ENCODE results near the gene LRP1-AS. TPM values are rescaled to one million over a fixed set of nuclear protein-coding genes. Genes with fewer than 3 reads are reported as not detected.

Gene LRP1-AS
- total RNA-seq, 4 donors from 2014 or later = not detected

DNA sequence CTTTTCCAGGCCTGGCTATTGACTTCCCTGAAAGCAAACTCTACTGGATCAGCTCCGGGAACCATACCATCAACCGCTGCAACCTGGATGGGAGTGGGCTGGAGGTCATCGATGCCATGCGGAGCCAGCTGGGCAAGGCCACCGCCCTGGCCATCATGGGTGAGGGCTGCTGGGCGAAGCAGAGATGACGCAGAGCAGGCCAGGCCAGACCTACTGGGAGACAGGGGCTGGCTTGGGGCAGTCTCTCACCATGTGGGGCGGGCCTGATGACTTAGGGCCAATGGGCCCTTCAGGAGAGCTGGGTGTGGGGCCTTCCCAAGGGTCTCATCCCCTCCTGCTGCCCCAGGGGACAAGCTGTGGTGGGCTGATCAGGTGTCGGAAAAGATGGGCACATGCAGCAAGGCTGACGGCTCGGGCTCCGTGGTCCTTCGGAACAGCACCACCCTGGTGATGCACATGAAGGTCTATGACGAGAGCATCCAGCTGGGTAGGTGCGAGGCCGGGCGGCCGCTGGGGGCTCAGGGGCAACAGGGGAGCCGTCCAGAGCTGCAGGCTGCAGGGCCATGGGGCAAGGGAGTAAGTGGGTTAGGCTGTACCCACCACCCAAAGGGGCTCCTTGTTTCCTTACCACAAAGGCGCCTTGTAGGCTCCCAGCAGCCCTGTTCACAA is 33.0 kb upstream of the LRP1-AS start:
- Histone ChIP-seq H3K27ac (peak overlapping the region in 1 of 4 donors; percentile 3), H3K4me1 (peaks cover 0 to 39% (median 0%) of the 10 kb centered on the region in 4 donors), H3K9me3 (no peaks in the 10 kb centered on the region), H3K4me3 (no peak overlapping the region), H3K27me3 (no peaks in the 10 kb centered on the region), H3K36me3 (peaks cover 0 to 93% (median 30%) of the 10 kb centered on the region in 3 donors)
- DNase-seq (ENCODE audit: low spot score in 2 of 2) = no peak
- no peak for TF ChIP-seq POLR2A (IDR thresholded peaks at IDR 0.05)
- no peak for TF ChIP-seq EP300 (IDR thresholded peaks at IDR 0.05)
- TF ChIP-seq, protein P1, sequence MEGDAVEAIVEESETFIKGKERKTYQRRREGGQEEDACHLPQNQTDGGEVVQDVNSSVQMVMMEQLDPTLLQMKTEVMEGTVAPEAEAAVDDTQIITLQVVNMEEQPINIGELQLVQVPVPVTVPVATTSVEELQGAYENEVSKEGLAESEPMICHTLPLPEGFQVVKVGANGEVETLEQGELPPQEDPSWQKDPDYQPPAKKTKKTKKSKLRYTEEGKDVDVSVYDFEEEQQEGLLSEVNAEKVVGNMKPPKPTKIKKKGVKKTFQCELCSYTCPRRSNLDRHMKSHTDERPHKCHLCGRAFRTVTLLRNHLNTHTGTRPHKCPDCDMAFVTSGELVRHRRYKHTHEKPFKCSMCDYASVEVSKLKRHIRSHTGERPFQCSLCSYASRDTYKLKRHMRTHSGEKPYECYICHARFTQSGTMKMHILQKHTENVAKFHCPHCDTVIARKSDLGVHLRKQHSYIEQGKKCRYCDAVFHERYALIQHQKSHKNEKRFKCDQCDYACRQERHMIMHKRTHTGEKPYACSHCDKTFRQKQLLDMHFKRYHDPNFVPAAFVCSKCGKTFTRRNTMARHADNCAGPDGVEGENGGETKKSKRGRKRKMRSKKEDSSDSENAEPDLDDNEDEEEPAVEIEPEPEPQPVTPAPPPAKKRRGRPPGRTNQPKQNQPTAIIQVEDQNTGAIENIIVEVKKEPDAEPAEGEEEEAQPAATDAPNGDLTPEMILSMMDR (IDR thresholded peaks at IDR 0.05) = no peak
- WGBS, 2 donors = 88 to 96% methylated on average over 20 of the region's 20 CpGs

DNA sequence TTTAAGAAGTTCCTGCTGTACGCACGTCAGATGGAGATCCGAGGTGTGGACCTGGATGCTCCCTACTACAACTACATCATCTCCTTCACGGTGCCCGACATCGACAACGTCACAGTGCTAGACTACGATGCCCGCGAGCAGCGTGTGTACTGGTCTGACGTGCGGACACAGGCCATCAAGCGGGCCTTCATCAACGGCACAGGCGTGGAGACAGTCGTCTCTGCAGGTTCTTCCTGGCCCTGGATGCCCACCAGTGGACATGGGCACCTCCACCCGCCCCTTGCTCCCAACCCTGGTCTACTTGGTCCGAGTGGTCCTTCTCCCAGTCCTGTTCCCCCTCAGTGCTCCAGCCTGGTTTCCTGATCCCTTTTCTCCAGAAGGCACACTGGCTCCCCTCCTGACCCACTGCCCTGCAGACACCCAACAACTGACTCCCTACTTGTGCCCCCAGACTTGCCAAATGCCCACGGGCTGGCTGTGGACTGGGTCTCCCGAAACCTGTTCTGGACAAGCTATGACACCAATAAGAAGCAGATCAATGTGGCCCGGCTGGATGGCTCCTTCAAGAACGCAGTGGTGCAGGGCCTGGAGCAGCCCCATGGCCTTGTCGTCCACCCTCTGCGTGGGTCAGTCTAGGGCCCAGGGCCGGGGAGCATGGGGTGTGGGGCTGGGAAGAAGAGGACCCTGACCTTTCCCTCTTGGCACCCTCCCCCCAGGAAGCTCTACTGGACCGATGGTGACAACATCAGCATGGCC is 32.1 kb upstream of the LRP1-AS start:
- Histone ChIP-seq H3K36me3 (peaks cover 0 to 93% (median 29%) of the 10 kb centered on the region in 3 donors), H3K4me1 (peaks cover 0 to 49% (median 0%) of the 10 kb centered on the region in 4 donors), H3K9me3 (no peaks in the 10 kb centered on the region), H3K4me3 (no peak overlapping the region), H3K27ac (no peak overlapping the region), H3K27me3 (no peaks in the 10 kb centered on the region)
- no peak for DNase-seq (ENCODE audit: low spot score in 2 of 2)
- WGBS, 2 donors = 86% methylated on average over 27 of the region's 27 CpGs
- no peak for TF ChIP-seq EP300 (IDR thresholded peaks at IDR 0.05)
- TF ChIP-seq POLR2A (IDR thresholded peaks at IDR 0.05) = no peak
- TF ChIP-seq, protein P1 (IDR thresholded peaks at IDR 0.05) = no peak

DNA sequence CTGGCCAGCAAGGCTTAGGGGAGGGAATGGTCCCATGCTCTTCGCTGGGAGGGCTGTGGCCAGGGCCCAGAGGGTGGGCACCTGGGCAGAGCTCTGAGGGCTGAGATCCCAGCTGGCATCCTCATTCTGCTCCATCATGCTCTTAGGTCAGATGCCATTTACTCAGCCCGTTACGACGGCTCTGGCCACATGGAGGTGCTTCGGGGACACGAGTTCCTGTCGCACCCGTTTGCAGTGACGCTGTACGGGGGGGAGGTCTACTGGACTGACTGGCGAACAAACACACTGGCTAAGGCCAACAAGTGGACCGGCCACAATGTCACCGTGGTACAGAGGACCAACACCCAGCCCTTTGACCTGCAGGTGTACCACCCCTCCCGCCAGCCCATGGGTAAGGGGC is 30.8 kb upstream of the LRP1-AS start:
- no peaks in the 10 kb centered on the region for H3K9me3 ChIP-seq
- H3K36me3 ChIP-seq = peaks cover 0 to 93% (median 29%) of the 10 kb centered on the region in 3 donors
- H3K27ac ChIP-seq = no peak overlapping the region
- H3K4me1 ChIP-seq = peaks cover 0 to 58% (median 0%) of the 10 kb centered on the region in 4 donors
- no peak for DNase-seq (ENCODE audit: low spot score in 2 of 2)
- TF ChIP-seq, protein P1 (IDR thresholded peaks at IDR 0.05) = no peak
- TF ChIP-seq EP300 (IDR thresholded peaks at IDR 0.05) = no peak
- TF ChIP-seq POLR2A (IDR thresholded peaks at IDR 0.05) = no peak
- WGBS, 2 donors = 83% methylated on average over 11 to 14 of the region's 14 CpGs
- H3K27me3 ChIP-seq = no peaks in the 10 kb centered on the region
- H3K4me3 ChIP-seq = no peak overlapping the region

DNA sequence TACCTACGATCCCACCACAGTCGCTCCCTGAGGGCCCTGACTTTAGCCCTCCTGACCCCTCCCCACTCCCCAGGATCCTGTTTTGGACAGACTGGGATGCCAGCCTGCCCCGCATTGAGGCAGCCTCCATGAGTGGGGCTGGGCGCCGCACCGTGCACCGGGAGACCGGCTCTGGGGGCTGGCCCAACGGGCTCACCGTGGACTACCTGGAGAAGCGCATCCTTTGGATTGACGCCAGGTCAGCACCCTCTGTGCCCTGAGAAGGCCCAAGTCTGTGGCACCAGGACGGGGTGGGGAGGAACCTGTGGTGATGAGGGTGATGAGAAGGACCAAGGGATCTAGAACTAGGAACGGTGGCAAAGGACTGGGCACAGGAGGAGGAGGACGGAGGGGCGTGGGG is 29.9 kb upstream of the LRP1-AS start:
- H3K4me1 ChIP-seq = peaks cover 0 to 55% (median 0%) of the 10 kb centered on the region in 4 donors
- no peak overlapping the region for H3K4me3 ChIP-seq
- no peak for DNase-seq (ENCODE audit: low spot score in 2 of 2)
- no peak overlapping the region for H3K27ac ChIP-seq
- H3K27me3 ChIP-seq = no peaks in the 10 kb centered on the region
- 87 to 89% methylated on average over 16 of the region's 16 CpGs for whole genome bisulfite sequencing, 2 donors
- H3K9me3 ChIP-seq = no peaks in the 10 kb centered on the region
- H3K36me3 ChIP-seq = peaks cover 0 to 100% (median 29%) of the 10 kb centered on the region in 3 donors
- no peak for TF ChIP-seq EP300 (IDR thresholded peaks at IDR 0.05)
- no peak for TF ChIP-seq POLR2A (IDR thresholded peaks at IDR 0.05)
- TF ChIP-seq, protein P1 (IDR thresholded peaks at IDR 0.05) = no peak

DNA sequence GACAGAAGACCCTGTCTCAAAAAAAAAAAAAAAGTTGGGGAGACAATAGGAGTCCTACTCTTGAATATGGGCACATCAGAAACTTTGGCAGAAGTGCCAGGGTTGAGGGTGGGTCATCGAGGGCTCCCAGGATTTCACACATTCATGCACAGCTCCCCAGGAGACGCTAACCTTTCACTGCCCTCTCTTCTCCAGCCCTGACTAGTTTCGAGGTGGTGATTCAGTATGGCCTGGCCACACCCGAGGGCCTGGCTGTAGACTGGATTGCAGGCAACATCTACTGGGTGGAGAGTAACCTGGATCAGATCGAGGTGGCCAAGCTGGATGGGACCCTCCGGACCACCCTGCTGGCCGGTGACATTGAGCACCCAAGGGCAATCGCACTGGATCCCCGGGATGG is 29.4 kb upstream of the LRP1-AS start:
- peaks cover 0 to 100% (median 29%) of the 10 kb centered on the region in 3 donors for H3K36me3 ChIP-seq
- H3K27ac ChIP-seq = no peak overlapping the region
- peaks cover 0 to 52% (median 0%) of the 10 kb centered on the region in 4 donors for H3K4me1 ChIP-seq
- DNase-seq (ENCODE audit: low spot score in 2 of 2) = no peak
- H3K27me3 ChIP-seq = no peaks in the 10 kb centered on the region
- H3K4me3 ChIP-seq = no peak overlapping the region
- no peaks in the 10 kb centered on the region for H3K9me3 ChIP-seq
- no peak for TF ChIP-seq EP300 (IDR thresholded peaks at IDR 0.05)
- TF ChIP-seq, protein P1 (IDR thresholded peaks at IDR 0.05) = no peak
- TF ChIP-seq POLR2A (IDR thresholded peaks at IDR 0.05) = no peak
- whole genome bisulfite sequencing, 2 donors = 81 to 87% methylated on average over 9 of the region's 9 CpGs

Measured in tibial nerve (tissue), 4 donors.